Kasumi-1 (cell line): ENCODE data around the gene PODN.

Experiments used
- DNase-seq, 2 experiments: peaks; one replicate each; lab custom pipeline; 2025; lab: John Stamatoyannopoulos, UW

Gene PODN

GRCh38 chr1:53132176-53132575, 70.2 kb downstream of the PODN start:
- DNase-seq, result no peak

GRCh38 chr1:53133261-53134041, 71.4 kb downstream of the PODN start:
- DNase-seq, result no peak

GRCh38 chr1:53134042-53134485, 72.1 kb downstream of the PODN start:
- DNase-seq, result no peak
